B cell (primary cell): ENCODE data around the gene FPR1. TPM values are rescaled to one million over a fixed set of nuclear protein-coding genes. Genes with fewer than 3 reads are reported as not detected.

Source experiments
- ATAC-seq: fragments of 200-7000 bp; cut with Tn5 transposase; one replicate; pipeline ENCODE4 v1.10.0; 2021; ENCODE audit warnings: low read depth, mild to moderate bottlenecking, moderate number of reproducible peaks, moderate library complexity
- CTCF ChIA-PET: fragments of 350-600 bp; sonication (Branson Sonifier 250); formaldehyde crosslinking; loops from one replicate; lab custom pipeline; 2021; ENCODE audit warnings: antibody characterized with exemption, inconsistent platforms; lab: Charles Lee
- POLR2A ChIA-PET: fragments of 350-600 bp; sonication (Branson Sonifier 250); formaldehyde crosslinking; loops from one replicate; lab custom pipeline; 2021; ENCODE audit warnings: antibody characterized with exemption; lab: Charles Lee
- DNase-seq: peaks from one replicate; pipeline ENCODE4 v3.0.0; 2013
- H2AFZ ChIP-seq: 2 replicates; pipeline ENCODE4 v1.6.1; 2012; ENCODE audit warnings: mild to moderate bottlenecking, low read depth, low read length; ENCODE audit not compliant: insufficient read depth, poor library complexity, severe bottlenecking
- H3K27ac ChIP-seq, 2 donors: 1 replicate in 1 of 2; 2 replicates in 1 of 2; pipeline ENCODE4 v1.5.1; 2012 to 2013; ENCODE audit warnings: low read length in 2 of 2, mild to moderate bottlenecking in 2 of 2, moderate library complexity in 1 of 2
- H3K27me3 ChIP-seq, 4 experiments: fragments of 200-600 bp in 1 of 4; sonication (generic) in 1 of 4; replicated peaks in 1 of 4; 1 replicate in 2 of 4; 2 replicates in 2 of 4; pipeline versions ENCODE4 v1.6.1 to v1.7.0; 2013 to 2016; ENCODE audit warnings: low read length in 3 of 4, mild to moderate bottlenecking in 2 of 4, mixed read lengths in 1 of 4, moderate library complexity in 1 of 4; ENCODE audit not compliant: insufficient read depth in 4 of 4, control insufficient read depth in 3 of 4; ENCODE audit errors: control extremely low read depth in 1 of 4
- H3K36me3 ChIP-seq, 2 experiments: replicated peaks in 1 of 2; 1 replicate in 1 of 2; 2 replicates in 1 of 2; pipeline versions ENCODE4 v1.6.1 to v1.7.1; 2013; ENCODE audit warnings: low read length in 1 of 2; ENCODE audit not compliant: insufficient read depth in 2 of 2, control insufficient read depth in 1 of 2; ENCODE audit errors: control extremely low read depth in 1 of 2, extremely low read depth in 1 of 2
- H3K4me1 ChIP-seq, 2 donors: fragments of 200-600 bp in 1 of 2; sonication (generic) in 1 of 2; 1 replicate in 1 of 2; 2 replicates in 1 of 2; pipeline versions ENCODE4 v1.5.1 to v1.6.1; 2013 to 2017; ENCODE audit warnings: low read length in 2 of 2; ENCODE audit not compliant: control insufficient read depth in 2 of 2, insufficient read depth in 2 of 2
- H3K4me2 ChIP-seq: replicated peaks from 2 replicates; pipeline ENCODE3; 2012; ENCODE audit warnings: mild to moderate bottlenecking, low read depth, low read length; ENCODE audit not compliant: poor library complexity, severe bottlenecking
- H3K4me3 ChIP-seq, 5 experiments: fragments of 200-600 bp in 1 of 5; sonication (generic) in 1 of 5; 1 replicate in 3 of 5; 2 replicates in 2 of 5; pipeline versions ENCODE4 v1.5.1 to v1.7.0; 2011 to 2016; ENCODE audit warnings: low read length in 4 of 5, mild to moderate bottlenecking in 4 of 5, low read depth in 2 of 5, control low read depth in 1 of 5, moderate library complexity in 1 of 5; ENCODE audit not compliant: insufficient read depth in 1 of 5; ENCODE audit errors: control extremely low read depth in 1 of 5, extremely low read depth in 1 of 5
- H3K79me2 ChIP-seq: fragments of 200-600 bp; sonication (generic); one replicate; pipeline ENCODE4 v1.6.0; 2016; ENCODE audit warnings: low read length; ENCODE audit not compliant: control insufficient read depth, insufficient read depth
- H3K9ac ChIP-seq: fragments of 200-600 bp; sonication (generic); 2 replicates; pipeline ENCODE4 v1.6.1; 2017; ENCODE audit warnings: mild to moderate bottlenecking, low read length, moderate library complexity
- H3K9me3 ChIP-seq, 3 donors: one replicate each; pipeline versions ENCODE4 v1.6.1 to v1.7.1; 2013; ENCODE audit warnings: low read length in 2 of 3; ENCODE audit not compliant: control insufficient read depth in 2 of 3, insufficient read depth in 1 of 3; ENCODE audit errors: control extremely low read depth in 1 of 3
- H4K20me1 ChIP-seq: 2 replicates; pipeline ENCODE4 v1.6.0; 2012; ENCODE audit warnings: mild to moderate bottlenecking, low read length; ENCODE audit not compliant: insufficient read depth, control insufficient read depth, poor library complexity, severe bottlenecking
- H3K27ac Mint-ChIP-seq: one replicate; pipeline ENCODE4 v1.8.0; 2021; ENCODE audit warnings: mixed read lengths
- H3K27me3 Mint-ChIP-seq: one replicate; pipeline ENCODE4 v1.8.0; 2021; ENCODE audit warnings: mixed read lengths
- H3K4me1 Mint-ChIP-seq: one replicate; pipeline ENCODE4 v1.8.0; 2021; ENCODE audit warnings: mixed read lengths
- H3K4me3 Mint-ChIP-seq: one replicate; pipeline ENCODE4 v1.8.0; 2021; ENCODE audit warnings: mixed read lengths
- H3K9me3 Mint-ChIP-seq: one replicate; pipeline ENCODE4 v1.8.0; 2022; ENCODE audit warnings: mixed read lengths; ENCODE audit not compliant: insufficient read depth
- CTCF ChIP-seq: fragments of 200-600 bp; IDR thresholded peaks from one replicate; pipeline ENCODE4 v1.8.0; 2022; ENCODE audit warnings: antibody characterized with exemption, mild to moderate bottlenecking
- EZH2 ChIP-seq: IDR thresholded peaks from 2 replicates; pipeline ENCODE4 v1.6.1; 2012; ENCODE audit warnings: borderline replicate concordance, low read depth, mild to moderate bottlenecking, moderate library complexity, low read length; ENCODE audit not compliant: insufficient read depth, poor library complexity, severe bottlenecking
- WGBS: methylation state at CpG from one replicate; pipeline ENCODE4 v1.1.5; 2013; ENCODE audit warnings: missing lambda C conversion rate; ENCODE audit not compliant: insufficient coverage; 5-methylcytosine and 5-hydroxymethylcytosine counted together
- intact Hi-C: fragments of 100-400 bp; cut with micrococcal nuclease; formaldehyde crosslinking; loops from one replicate; pipeline ENCODE4 v1.10.0; 2022
- polyA plus RNA-seq: library from polyadenylated mRNA; depleted of rRNA; stranded (reverse); fragments of >200 nt; gene quantifications from 2 replicates; pipeline ENCODE4 v1.2.3, GENCODE V29; 2012
- total RNA-seq, 2 donors: library from RNA; stranded (reverse); fragments of 120-200 nt in 1 of 2; gene quantifications; 1 replicate in 1 of 2; 2 replicates in 1 of 2; pipeline versions ENCODE4 v1.2.3 to v1.2.4, GENCODE V29; 2013 to 2022

The FPR1 gene
- total and polyA plus RNA-seq, 2 donors (not counting 1 experiment from before 2014, with no cell fraction given) = 0.17 to 1.1 TPM

GRCh38 chr19:51729781-51730180 is 21.9 kb downstream of the FPR1 start:
- intact Hi-C loops = no loop called here
- H3K4me3 ChIP-seq = no peak overlapping the region
- TF ChIP-seq EZH2 = no peak
- TF ChIP-seq CTCF = no peak
- peaks cover 10% of the 10 kb centered on the region for H3K9me3 Mint-ChIP-seq
- no peak overlapping the region for H3K27ac Mint-ChIP-seq
- WGBS = no CpG with 5 or more reads among the region's 2 CpGs
- H3K36me3 ChIP-seq = no peaks in the 10 kb centered on the region
- H3K4me2 ChIP-seq = no peak overlapping the region
- ChIA-PET POLR2A (no interaction called here), CTCF (no interaction called here)
- H4K20me1 ChIP-seq = no peaks in the 10 kb centered on the region
- no peaks in the 10 kb centered on the region for H3K79me2 ChIP-seq
- H3K27ac ChIP-seq = no peak overlapping the region
- ATAC-seq = no peak
- no peaks in the 10 kb centered on the region for H3K4me1 Mint-ChIP-seq
- H3K4me1 ChIP-seq = no peaks in the 10 kb centered on the region
- no peak overlapping the region for H2AFZ ChIP-seq
- DNase-seq = no peak
- no peak overlapping the region for H3K4me3 Mint-ChIP-seq
- no peak overlapping the region for H3K9ac ChIP-seq
- H3K27me3 ChIP-seq = peaks cover 0 to 35% (median 7%) of the 10 kb centered on the region in 4 experiments
- H3K9me3 ChIP-seq = peaks cover 0 to 42% (median 4%) of the 10 kb centered on the region in 3 donors
- peaks cover 31% of the 10 kb centered on the region for H3K27me3 Mint-ChIP-seq

DNA sequence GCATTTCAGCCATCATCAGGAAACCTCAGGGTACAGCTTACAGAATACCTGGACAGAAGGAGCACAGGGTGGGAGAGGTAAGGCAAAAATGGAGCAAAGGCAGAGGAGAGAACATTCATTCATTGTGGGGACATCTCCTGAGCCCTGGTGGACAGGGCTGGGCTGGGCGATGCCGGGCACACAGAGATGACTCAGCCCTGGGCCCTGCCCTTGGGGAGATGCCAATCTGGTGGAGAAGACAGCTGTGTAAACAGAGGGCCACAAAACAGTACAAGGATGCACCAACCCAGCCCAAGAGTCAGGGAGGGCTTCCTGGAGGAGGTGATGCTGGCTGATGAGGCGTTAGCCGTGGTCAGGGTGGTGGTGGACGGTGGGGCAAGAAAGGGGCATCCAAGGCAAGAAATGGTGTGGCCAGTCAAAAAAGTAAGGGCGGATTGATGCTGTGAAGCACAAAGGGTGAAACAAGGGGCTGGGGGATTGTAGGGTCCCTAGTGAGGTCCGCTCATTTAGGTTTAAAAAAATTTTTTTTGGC is 24.3 kb downstream of the FPR1 start:
- DNase-seq = no peak
- Histone ChIP-seq H2AFZ (no peak overlapping the region), H4K20me1 (no peaks in the 10 kb centered on the region), H3K27me3 (peaks cover 0 to 45% (median 9%) of the 10 kb centered on the region in 4 experiments), H3K4me1 (peaks cover 0 to 2% of the 10 kb centered on the region in 2 donors), H3K4me2 (no peak overlapping the region), H3K4me3 (no peak overlapping the region), H3K27ac (no peak overlapping the region), H3K9me3 (peaks cover 0 to 55% (median 7%) of the 10 kb centered on the region in 3 donors), H3K9ac (no peak overlapping the region), H3K79me2 (no peaks in the 10 kb centered on the region), H3K36me3 (no peaks in the 10 kb centered on the region)
- Mint-ChIP-seq H3K4me1 (peaks cover 6% of the 10 kb centered on the region), H3K4me3 (no peak overlapping the region), H3K9me3 (peaks cover 10% of the 10 kb centered on the region), H3K27ac (no peak overlapping the region), H3K27me3 (peaks cover 45% of the 10 kb centered on the region)
- TF ChIP-seq EZH2 (no peak), CTCF (no peak)
- CTCF ChIA-PET = no interaction called here
- ATAC-seq = no peak
- intact Hi-C loops = no loop called here
- WGBS = 94% methylated on average over 7 of the region's 7 CpGs
- POLR2A ChIA-PET = no interaction called here
